GM18507 (cell line): ENCODE data around the gene CD40.
A peak's percentile ranks its signal among the peaks of the same experiment; 100 is the strongest.

Experiments used
- DNase-seq: peaks from one replicate; pipeline ENCODE4 v3.0.0; 2011; ENCODE audit warnings: low read depth; ENCODE audit not compliant: insufficient read length; ENCODE audit errors: extremely low spot score
- FAIRE-seq: peaks from 2 replicates; lab custom pipeline; 2011; peaks lifted over from hg19 to GRCh38; lab: Jason Lieb, UNC

CD40 gene

GRCh38 chr20:46117704-46118467, at the start of gene CD40:
Gene CD40, plus strand, starts transcription at chr20:46118314. Its CDS starts 30 bp downstream, at chr20:46118344.
- peak; percentile 86 for FAIRE-seq
- DNase-seq = peak; percentile 84

DNA sequence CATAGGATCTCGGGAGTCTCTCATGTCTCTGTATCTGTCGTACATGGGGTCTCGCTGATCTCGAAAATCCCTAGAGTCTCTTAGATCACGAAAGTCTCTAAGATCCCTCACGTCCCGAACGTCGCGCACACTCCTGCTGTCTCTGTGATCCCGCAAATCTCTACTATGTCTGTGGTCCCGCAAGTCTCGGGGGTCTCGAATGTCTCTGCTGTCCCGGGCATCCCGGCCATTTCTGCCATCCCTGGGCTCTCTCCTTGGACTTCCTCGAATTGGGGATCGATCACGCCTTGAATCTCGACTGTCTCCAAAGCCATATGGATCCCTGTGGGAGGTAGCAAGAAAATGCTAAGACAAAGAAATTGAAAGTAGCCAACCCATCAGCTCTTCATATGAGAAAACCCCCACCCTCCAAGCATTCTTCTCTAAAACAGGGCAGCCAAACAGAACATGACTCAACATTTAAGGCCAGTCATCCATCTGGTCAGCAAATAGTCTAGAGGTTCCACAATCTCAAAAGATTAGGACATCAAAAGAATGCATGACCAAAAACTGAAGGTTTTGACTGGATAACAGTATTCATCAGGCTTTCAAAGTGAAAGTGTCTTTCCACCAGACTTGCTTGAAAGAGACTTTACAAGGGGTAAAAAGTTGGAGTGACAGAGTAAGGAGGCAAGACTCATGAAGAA, 47.8 kb upstream of the CD40 start:
- FAIRE-seq (no peak), DNase-seq (no peak)

- no peak for FAIRE-seq
Measured at GRCh38 chr20:46071573-46071972, 46.5 kb upstream of the CD40 start.

DNA sequence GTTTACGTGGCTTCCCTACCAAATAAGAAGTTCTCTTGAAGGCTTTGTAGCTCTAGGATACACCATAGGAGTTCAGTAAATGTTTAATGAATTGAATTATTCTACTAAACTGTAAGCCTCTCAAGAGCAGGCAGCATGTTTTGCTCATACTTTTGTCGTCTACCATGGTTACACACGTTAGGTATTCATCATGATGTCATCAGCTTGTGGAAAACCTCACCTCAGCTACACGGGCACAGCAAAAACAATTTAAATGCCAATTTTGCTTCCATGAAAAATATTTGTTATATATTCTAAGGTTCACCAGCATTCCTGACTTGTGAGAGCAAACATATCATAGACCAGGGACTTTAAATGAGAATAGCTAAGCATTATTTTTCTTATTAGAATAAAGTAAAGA, 45.1 kb upstream of the CD40 start:
- no peak for FAIRE-seq

More at GRCh38 chr20:46071573-46071972, 46.5 kb upstream of the CD40 start:
- no peak for DNase-seq

GRCh38 chr20:46073443-46073842, 44.7 kb upstream of the CD40 start:
- DNase-seq = no peak
- no peak for FAIRE-seq

More for the DNA sequence above, 45.1 kb upstream of the CD40 start:
- DNase-seq = no peak

DNA sequence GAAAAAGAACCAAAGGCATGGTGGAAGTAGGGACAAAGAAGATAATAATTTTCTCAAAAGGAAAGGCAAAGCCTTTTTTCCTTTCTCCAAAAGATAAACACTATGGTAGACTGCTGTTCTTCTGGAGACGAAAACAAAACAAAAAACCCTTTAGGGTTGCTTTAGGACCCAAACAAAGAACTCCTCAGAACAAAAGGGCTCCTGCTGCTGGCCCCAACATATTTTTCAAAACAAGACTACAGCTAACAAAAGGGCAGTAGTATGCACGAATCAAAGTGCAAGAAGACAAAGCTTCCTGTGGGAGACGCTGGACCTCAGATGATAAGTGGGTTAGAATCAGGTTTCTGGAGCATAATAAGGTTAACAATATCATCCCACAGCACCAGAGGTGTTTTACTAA, 44.1 kb upstream of the CD40 start:
- DNase-seq (no peak), FAIRE-seq (no peak)

DNA sequence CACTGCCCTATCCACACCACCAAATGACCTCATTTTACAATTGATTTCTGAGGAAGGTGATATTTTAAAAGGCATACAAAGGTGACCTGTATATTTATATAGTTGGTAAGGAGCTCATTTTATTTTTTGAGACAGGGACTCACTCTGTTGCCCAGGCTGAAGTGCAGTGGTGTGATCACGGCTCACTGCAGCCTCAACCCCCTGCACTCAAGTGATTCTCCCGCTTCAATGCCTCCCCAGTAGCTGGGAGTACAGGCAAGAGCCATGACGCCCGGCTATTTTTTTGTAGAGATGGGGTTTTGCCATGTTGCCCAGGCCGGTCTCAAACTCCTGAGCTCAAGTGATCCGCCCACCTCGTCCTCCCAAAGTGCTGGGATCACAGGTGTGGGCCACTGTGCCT, 41.3 kb upstream of the CD40 start:
- DNase-seq = no peak
- no peak for FAIRE-seq

GRCh38 chr20:46077642-46078305, 40.3 kb upstream of the CD40 start:
- no peak for DNase-seq
- FAIRE-seq = no peak

- DNase-seq = no peak
Measured at GRCh38 chr20:46078954-46079353, 39.2 kb upstream of the CD40 start.

DNA sequence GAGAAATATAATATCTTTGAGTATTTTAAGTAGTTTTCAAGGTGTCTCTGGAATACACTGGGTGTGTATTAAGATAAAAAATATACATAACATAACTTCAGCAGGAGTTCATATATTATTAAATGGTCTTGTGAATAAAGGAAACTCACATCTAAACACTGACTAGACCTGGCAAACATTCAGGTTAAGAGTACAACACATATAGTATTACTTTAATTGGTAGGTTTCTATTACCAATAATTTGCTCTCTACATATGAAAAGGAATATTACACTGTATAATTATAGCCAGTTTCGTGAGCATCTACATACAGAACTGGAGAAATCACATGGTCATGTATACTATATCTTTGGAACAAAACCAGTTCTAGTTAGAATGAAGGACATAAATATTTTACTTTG, 37.0 kb upstream of the CD40 start:
- DNase-seq = no peak
- no peak for FAIRE-seq

More at GRCh38 chr20:46078954-46079353, 39.2 kb upstream of the CD40 start:
- FAIRE-seq = no peak

GRCh38 chr20:46083101-46083500, 35.0 kb upstream of the CD40 start:
- no peak for DNase-seq
- no peak for FAIRE-seq

- no peak for FAIRE-seq
Measured at GRCh38 chr20:46083531-46084061, 34.5 kb upstream of the CD40 start.

DNA sequence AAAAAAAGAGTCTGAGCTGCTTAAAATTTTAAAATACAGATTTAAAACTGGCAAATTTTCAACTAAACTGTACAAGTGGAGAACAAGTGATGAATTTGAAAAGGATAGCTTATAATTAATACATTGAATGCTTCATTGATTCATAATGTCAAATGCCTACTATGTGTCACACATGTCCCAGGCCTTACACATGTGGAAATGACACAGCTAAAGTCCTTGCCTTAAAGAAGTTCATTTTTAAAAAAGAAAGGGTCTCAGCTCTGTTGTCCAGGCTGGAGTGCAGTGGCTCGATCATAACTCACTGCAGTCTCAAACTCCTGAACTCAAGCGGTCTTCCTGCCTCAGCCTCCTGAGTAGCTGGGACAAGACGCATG, 33.3 kb upstream of the CD40 start:
- no peak for DNase-seq
- no peak for FAIRE-seq

More at GRCh38 chr20:46083531-46084061, 34.5 kb upstream of the CD40 start:
- no peak for DNase-seq

- DNase-seq (no peak), FAIRE-seq (no peak)
Measured at GRCh38 chr20:46085179-46085851, 32.8 kb upstream of the CD40 start.

DNA sequence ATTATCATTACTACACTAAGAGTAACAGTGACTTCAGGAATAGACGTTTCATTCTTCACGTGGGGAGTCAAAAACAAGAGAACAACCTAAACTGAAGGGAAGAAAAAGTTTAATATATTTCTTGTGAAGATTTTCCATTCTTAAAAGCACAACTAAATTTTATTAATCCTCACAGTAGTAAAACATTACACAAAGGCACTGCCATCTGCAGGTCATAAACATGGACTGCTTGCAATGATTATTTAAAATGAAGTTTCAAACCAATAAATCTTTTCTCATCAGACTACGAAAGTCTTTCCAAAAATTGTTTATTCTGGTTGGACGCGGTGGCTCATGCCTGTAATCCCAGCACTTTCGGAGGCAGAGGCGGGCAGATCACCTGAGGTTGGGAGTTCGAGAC, 31.0 kb upstream of the CD40 start:
- DNase-seq = no peak
- no peak for FAIRE-seq

GRCh38 chr20:46088409-46089166, 29.5 kb upstream of the CD40 start:
- FAIRE-seq (no peak), DNase-seq (no peak)

DNA sequence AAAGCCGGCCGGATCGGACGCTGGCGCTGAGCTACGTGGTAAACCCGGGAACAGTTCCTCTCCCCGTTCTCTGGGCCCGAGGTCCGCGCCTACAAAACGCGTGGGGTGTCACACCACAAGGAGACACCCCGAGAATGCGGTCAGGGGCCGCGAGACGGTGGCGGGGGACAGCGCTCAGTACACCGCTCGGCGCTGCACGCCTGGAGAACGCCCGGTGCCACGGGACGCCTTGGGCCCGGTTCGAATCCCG, 29.0 kb upstream of the CD40 start:
- FAIRE-seq (no peak), DNase-seq (no peak)

GRCh38 chr20:46089417-46090388, 28.4 kb upstream of the CD40 start, which contains the start of gene NCOA5:
Gene NCOA5, minus strand, starts transcription at chr20:46089962. Its CDS starts 10,538 bp downstream, at chr20:46079424.
- FAIRE-seq (peak; percentile 95), DNase-seq (peak; percentile 96)
